Posterior vena cava (tissue), 2 donors: ENCODE measurements around the gene CTSZ. TPM values are rescaled to one million over a fixed set of nuclear protein-coding genes. Genes with fewer than 3 reads are reported as not detected.
"Not testable (repeated sequence)": the region's sequence is repeated elsewhere in the genome, so short reads cannot be mapped to it uniquely, and the experiment has no call there.

Experiments used
- DNase-seq: peaks from one replicate; pipeline ENCODE4 v3.0.0-alpha.2; 2020; ENCODE audit warnings: low spot score
- intact Hi-C, 2 donors: fragments of 100-400 bp; cut with DNase I; formaldehyde crosslinking; loops; one replicate each; pipeline versions ENCODE4 v1.14.1 to v1.14.2; 2022 to 2023
- total RNA-seq, 2 donors: library from RNA; stranded (reverse); fragmentation: NEBNext Ultra II Directional; extraction: Animal tissue kit (Norgen Biotek cat#: 25700); gene quantifications; one replicate each; pipeline ENCODE4 v1.2.1, GENCODE V29; 2021
- donor health status: DM: yes; HTN: yes; CAD: no.
- donor health status: DM: yes; HTN: yes; CAD: no.

The CTSZ gene
- total RNA-seq, 2 donors from 2014 or later, result 107 to 164 TPM

- intact Hi-C loops, result no loop called here
- no peak for DNase-seq
Observed at GRCh38 chr20:59015812-59016711, 9.0 kb upstream of the CTSZ start.

GRCh38 chr20:59015411-59015810 is 8.4 kb upstream of the CTSZ start:
- no peak for DNase-seq
- intact Hi-C loops, result no loop called here

GRCh38 chr20:59014680-59015389 is 7.8 kb upstream of the CTSZ start:
- intact Hi-C loops, result no loop called here
- no peak for DNase-seq

- intact Hi-C loops, result no loop called here
- DNase-seq, result peak; percentile 76
Observed at GRCh38 chr20:59013959-59014608, 7.0 kb upstream of the CTSZ start.

- intact Hi-C loops, result no loop called here
- DNase-seq, result peak; percentile 60
Observed at GRCh38 chr20:59013031-59013951, 6.2 kb upstream of the CTSZ start.

- intact Hi-C loops, DNase-seq: not testable (repeated sequence)
Observed at GRCh38 chr20:59011874-59012157, 4.8 kb upstream of the CTSZ start.

GRCh38 chr20:59010995-59011873 is 4.2 kb upstream of the CTSZ start:
- peak; percentile 80 for DNase-seq

GRCh38 chr20:59010321-59010994 is 3.4 kb upstream of the CTSZ start:
- intact Hi-C loops, result no loop called here
- DNase-seq, result no peak

More at GRCh38 chr20:59010995-59011873, 4.2 kb upstream of the CTSZ start:
- intact Hi-C loops, result no loop called here

GRCh38 chr20:59008715-59009336 is 1.8 kb upstream of the CTSZ start:
- intact Hi-C loops, result no loop called here

GRCh38 chr20:59007665-59008511 is 834 bp upstream of the CTSZ start:
- DNase-seq, result peak; percentile 89
- intact Hi-C loops, result no loop called here

More at GRCh38 chr20:59008715-59009336, 1.8 kb upstream of the CTSZ start:
- DNase-seq, result no peak

GRCh38 chr20:59006167-59006863 is 739 bp downstream of the CTSZ start:
- DNase-seq, result no peak
- intact Hi-C loops, result no loop called here

- intact Hi-C loops, result no loop called here
- no peak for DNase-seq
Observed at GRCh38 chr20:59005523-59006166, 1.4 kb downstream of the CTSZ start.

GRCh38 chr20:59004763-59005522 is 2.1 kb downstream of the CTSZ start:
- peak; percentile 92 for DNase-seq
- intact Hi-C loops, result no loop called here

GRCh38 chr20:59004493-59004762 is 2.6 kb downstream of the CTSZ start:
- intact Hi-C loops, result no loop called here
- DNase-seq, result peak; percentile 89
